ENCODE measurements around the gene KRTAP1-3. TPM values are rescaled to one million over a fixed set of nuclear protein-coding genes. Genes with fewer than 3 reads are reported as not detected.
A peak's percentile ranks its signal among the peaks of the same experiment; 100 is the strongest.
"Not testable (repeated sequence)": the region's sequence is repeated elsewhere in the genome, so short reads cannot be mapped to it uniquely, and the experiment has no call there.

The KRTAP1-3 gene
- total RNA-seq, 3 donors from 2014 or later: not detected

- Histone ChIP-seq H3K4me3 (no peak overlapping the region), H3K27ac (no peak overlapping the region), H3K4me1 (no peaks in the 10 kb centered on the region), H3K27me3 (peaks cover 0 to 4% of the 10 kb centered on the region in 2 donors), H3K9me3 (no peaks in the 10 kb centered on the region), H3K36me3 (no peaks in the 10 kb centered on the region)
- TF ChIP-seq POLR2A (IDR thresholded peaks at IDR 0.05) (no peak), POLR2AphosphoS5 (IDR thresholded peaks at IDR 0.05) (no peak)
- TF ChIP-seq, protein P1, sequence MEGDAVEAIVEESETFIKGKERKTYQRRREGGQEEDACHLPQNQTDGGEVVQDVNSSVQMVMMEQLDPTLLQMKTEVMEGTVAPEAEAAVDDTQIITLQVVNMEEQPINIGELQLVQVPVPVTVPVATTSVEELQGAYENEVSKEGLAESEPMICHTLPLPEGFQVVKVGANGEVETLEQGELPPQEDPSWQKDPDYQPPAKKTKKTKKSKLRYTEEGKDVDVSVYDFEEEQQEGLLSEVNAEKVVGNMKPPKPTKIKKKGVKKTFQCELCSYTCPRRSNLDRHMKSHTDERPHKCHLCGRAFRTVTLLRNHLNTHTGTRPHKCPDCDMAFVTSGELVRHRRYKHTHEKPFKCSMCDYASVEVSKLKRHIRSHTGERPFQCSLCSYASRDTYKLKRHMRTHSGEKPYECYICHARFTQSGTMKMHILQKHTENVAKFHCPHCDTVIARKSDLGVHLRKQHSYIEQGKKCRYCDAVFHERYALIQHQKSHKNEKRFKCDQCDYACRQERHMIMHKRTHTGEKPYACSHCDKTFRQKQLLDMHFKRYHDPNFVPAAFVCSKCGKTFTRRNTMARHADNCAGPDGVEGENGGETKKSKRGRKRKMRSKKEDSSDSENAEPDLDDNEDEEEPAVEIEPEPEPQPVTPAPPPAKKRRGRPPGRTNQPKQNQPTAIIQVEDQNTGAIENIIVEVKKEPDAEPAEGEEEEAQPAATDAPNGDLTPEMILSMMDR (IDR thresholded peaks at IDR 0.05): no peak
- intact Hi-C loops (cut with DNase I; ENCODE audit: low total_unique reads): no loop called here
- no peak for DNase-seq (ENCODE audit: low spot score in 2 of 2)
Measured at GRCh38 chr17:41049110-41049509, 14.4 kb upstream of the KRTAP1-3 start.

- Histone ChIP-seq H3K4me1 (no peaks in the 10 kb centered on the region), H3K36me3 (no peaks in the 10 kb centered on the region), H3K9me3 (no peaks in the 10 kb centered on the region), H3K27ac (no peak overlapping the region), H3K27me3 (peaks cover 0 to 4% of the 10 kb centered on the region in 2 donors), H3K4me3 (no peak overlapping the region)
- no peak for TF ChIP-seq POLR2AphosphoS5 (IDR thresholded peaks at IDR 0.05)
- no peak for TF ChIP-seq POLR2A (IDR thresholded peaks at IDR 0.05)
- TF ChIP-seq, protein P1 (IDR thresholded peaks at IDR 0.05): no peak
- DNase-seq (ENCODE audit: low spot score in 2 of 2): no peak
- intact Hi-C loops (cut with DNase I; ENCODE audit: low total_unique reads): no loop called here
Measured at GRCh38 chr17:41048441-41048840, 13.8 kb upstream of the KRTAP1-3 start.

GRCh38 chr17:41046735-41047465 is 12.2 kb upstream of the KRTAP1-3 start, which contains the start of gene KRTAP2-1:
Gene KRTAP2-1 (minus strand): TSS chr17:41047316. CDS start chr17:41047267, 49 bp downstream.
- H3K36me3 ChIP-seq; intact Hi-C loops (cut with DNase I; ENCODE audit: low total_unique reads); H3K9me3 ChIP-seq; H3K27me3 ChIP-seq; DNase-seq (ENCODE audit: low spot score in 2 of 2); H3K4me3 ChIP-seq; H3K4me1 ChIP-seq; H3K27ac ChIP-seq: not testable (repeated sequence)

DNA sequence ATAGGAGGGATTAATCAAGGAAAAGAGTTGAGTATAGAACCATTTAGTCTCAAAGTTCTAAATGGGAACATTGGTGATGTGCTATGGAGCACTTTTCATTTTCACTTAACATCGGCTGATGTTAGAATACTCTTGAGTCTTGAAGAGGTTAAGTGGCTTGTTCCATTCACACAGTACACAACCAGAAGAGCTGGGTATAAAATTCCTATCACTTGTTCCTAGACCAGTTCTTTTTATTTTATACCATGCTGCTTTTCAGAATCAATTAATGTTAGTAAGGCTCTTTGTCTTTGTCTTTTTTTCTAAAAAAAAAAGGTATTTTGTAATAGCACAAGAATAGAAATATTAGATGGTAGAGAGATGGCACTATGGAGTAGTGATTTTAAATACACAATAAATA is 8.3 kb upstream of the KRTAP1-3 start:
- Histone ChIP-seq H3K4me1 (no peaks in the 10 kb centered on the region), H3K36me3 (no peaks in the 10 kb centered on the region), H3K9me3 (no peaks in the 10 kb centered on the region), H3K27me3 (no peaks in the 10 kb centered on the region), H3K4me3 (no peak overlapping the region), H3K27ac (no peak overlapping the region)
- intact Hi-C loops (cut with DNase I; ENCODE audit: low total_unique reads): no loop called here
- no peak for DNase-seq (ENCODE audit: low spot score in 2 of 2)
- no peak for TF ChIP-seq POLR2AphosphoS5 (IDR thresholded peaks at IDR 0.05)
- no peak for TF ChIP-seq POLR2A (IDR thresholded peaks at IDR 0.05)
- TF ChIP-seq, protein P1 (IDR thresholded peaks at IDR 0.05): no peak

DNA sequence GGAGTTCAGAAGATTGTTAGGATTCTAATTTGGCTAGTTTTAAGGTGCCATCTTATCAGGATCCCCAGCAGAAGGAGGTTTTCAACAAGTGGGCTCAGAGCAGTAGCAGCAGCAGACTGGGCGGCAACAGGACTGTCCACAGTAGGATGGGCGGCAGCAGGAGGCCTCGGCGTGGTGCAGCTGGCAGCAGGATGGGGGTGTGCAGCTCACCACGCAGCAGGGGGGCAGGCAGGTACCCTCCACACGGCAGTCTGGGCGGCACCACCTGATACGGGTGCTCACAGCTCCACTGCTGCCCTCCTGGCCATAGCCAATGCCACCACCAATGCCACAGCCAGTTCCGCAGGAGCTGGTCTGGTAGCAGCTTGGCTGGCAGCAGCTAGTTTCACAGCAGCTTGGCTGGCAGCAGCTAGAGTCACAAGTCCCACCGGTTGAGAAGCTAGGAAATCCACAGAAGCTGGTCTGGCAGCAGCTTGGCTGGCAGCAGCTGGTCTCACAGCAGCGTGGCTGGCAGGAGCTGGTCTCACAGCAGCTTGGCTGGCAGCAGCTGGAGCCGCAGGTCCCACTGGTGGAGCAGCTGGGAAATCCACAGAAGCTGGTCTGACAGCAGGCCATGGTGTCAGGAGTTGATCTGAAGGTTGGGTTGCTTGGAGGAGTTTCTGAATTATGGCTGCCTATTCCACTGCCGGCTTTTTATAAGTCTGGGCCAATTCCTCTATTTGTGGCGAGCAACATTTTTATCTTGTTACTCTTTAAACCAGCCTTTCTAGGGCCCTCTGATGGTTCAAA is 6.3 kb upstream of the KRTAP1-3 start, which contains the start of gene KRTAP1-1:
TSS of gene KRTAP1-1 (minus strand) at position 668 of the 789 bp plus-strand sequence. CDS start at position 615, 53 bp downstream.
- H3K4me3 ChIP-seq; intact Hi-C loops (cut with DNase I; ENCODE audit: low total_unique reads); H3K27me3 ChIP-seq; H3K9me3 ChIP-seq; H3K36me3 ChIP-seq; H3K4me1 ChIP-seq: not testable (repeated sequence)
- DNase-seq (ENCODE audit: low spot score in 2 of 2): peak in 1 of 2 donors; percentile 75
- TF ChIP-seq POLR2AphosphoS5 (IDR thresholded peaks at IDR 0.05): peak in 1 of 3 donors; percentile 12
- H3K27ac ChIP-seq: peak within 1 kb of the TSS in 1 of 2 donors; percentile 64

- no peak overlapping the region for H3K4me3 ChIP-seq
- H3K36me3 ChIP-seq: no peaks in the 10 kb centered on the region
- TF ChIP-seq, protein P1 (IDR thresholded peaks at IDR 0.05): no peak
- no peak for TF ChIP-seq POLR2AphosphoS5 (IDR thresholded peaks at IDR 0.05)
- no peak for TF ChIP-seq POLR2A (IDR thresholded peaks at IDR 0.05)
- no peaks in the 10 kb centered on the region for H3K4me1 ChIP-seq
- H3K9me3 ChIP-seq: no peaks in the 10 kb centered on the region
- H3K27ac ChIP-seq: no peak overlapping the region
- DNase-seq (ENCODE audit: low spot score in 2 of 2): no peak
- no peaks in the 10 kb centered on the region for H3K27me3 ChIP-seq
- intact Hi-C loops (cut with DNase I; ENCODE audit: low total_unique reads): no loop called here
Measured at GRCh38 chr17:41037853-41038350, 3.2 kb upstream of the KRTAP1-3 start.

All from breast epithelium (tissue), 4 donors.